Sigmoid colon (tissue), 4 donors: ENCODE data around the gene USP49.

ENCODE experiments used
- CTCF ChIP-seq, 4 experiments: fragments of 450-650 bp in 3 of 4; fragments of 200-600 bp in 1 of 4; IDR thresholded peaks; one replicate each; pipeline ENCODE4 v1.5.1; 2016 to 2019; ENCODE audit warnings: antibody characterized with exemption in 4 of 4, mild to moderate bottlenecking in 3 of 4, moderate library complexity in 2 of 4
- POLR2AphosphoS5 ChIP-seq, 4 donors: sonication (generic); formaldehyde crosslinking; IDR thresholded peaks; one replicate each; pipeline ENCODE4 v1.6.1; 2017; ENCODE audit warnings: antibody characterized with exemption in 4 of 4

DNA sequence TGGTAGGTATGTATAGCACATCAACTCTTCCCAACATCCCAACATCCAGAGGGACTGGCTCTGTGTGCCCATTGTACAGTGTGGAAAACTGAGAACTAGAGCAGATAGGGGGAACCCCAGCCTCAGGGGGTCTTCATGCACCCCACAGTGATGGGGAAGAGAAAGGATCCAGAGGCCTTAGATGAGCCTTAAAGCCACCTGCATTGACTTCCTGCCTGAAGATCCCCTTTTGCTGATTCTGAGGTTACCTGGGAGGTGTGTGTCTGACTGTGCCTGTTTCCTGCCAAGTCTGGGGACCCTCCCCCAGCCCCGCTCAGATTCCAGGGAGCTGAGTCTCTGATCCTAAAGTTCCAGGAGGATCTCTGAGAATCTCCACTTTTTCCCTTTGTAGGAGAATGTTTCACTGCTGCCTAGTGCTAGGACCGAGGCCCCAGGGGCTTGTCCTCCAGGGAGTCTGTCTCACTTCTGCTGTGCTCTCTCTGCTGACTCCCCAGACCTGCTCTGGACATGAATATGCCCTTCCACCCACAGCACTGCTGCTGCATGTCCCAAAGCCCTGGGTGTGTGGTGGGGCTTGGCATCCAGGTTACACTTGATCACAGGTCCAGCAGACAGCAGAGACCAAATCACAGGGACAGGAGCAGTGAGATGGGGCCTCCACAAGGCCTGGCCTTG, 135.1 kb downstream of the USP49 start:
- TF ChIP-seq POLR2AphosphoS5 (IDR thresholded peaks at IDR 0.05) (no peak), CTCF (IDR thresholded peaks at IDR 0.05) (no peak)
